Measurements from ENCODE around the gene ITPKC. TPM values are rescaled to one million over a fixed set of nuclear protein-coding genes. Genes with fewer than 3 reads are reported as not detected.
A peak's percentile ranks its signal among the peaks of the same experiment; 100 is the strongest.

Gene ITPKC
- total and polyA plus RNA-seq, 2 of the 13 experiments (the other 11 are each of a cell fraction or from before 2014, with no cell fraction given): 6.9 to 11.2 TPM

- TF ChIP-seq KIAA2018 (CRISPR knock-in tag; IDR thresholded peaks at IDR 0.05; ENCODE audit: borderline replicate concordance) (no peak), SMARCC2 (IDR thresholded peaks at IDR 0.05) (no peak), KDM3A (CRISPR knock-in tag; IDR thresholded peaks at IDR 0.05; ENCODE audit: low read depth) (0 out of 2 replicates have a peak, but pooled peaks have one; percentile 9), NFE2 (CRISPR knock-in tag; IDR thresholded peaks at IDR 0.05) (0 out of 2 replicates have a peak, but pooled peaks have one; percentile 10), ZNF350 (CRISPR knock-in tag; IDR thresholded peaks at IDR 0.05; ENCODE audit: borderline replicate concordance, low read depth) (peak; percentile 34; the same call in 1 of the 2 replicates), RBAK (CRISPR knock-in tag; IDR thresholded peaks at IDR 0.05) (no peak), SRY (CRISPR knock-in tag; IDR thresholded peaks at IDR 0.05) (no peak), ZGPAT (CRISPR knock-in tag; IDR thresholded peaks at IDR 0.05) (peak; percentile 34; the same call in 1 of the 2 replicates), ZNF446 (CRISPR knock-in tag; IDR thresholded peaks at IDR 0.05) (no peak), ZKSCAN1 (IDR thresholded peaks at IDR 0.05; ENCODE audit: low read length) (no peak), MTA1 (CRISPR knock-in tag; IDR thresholded peaks at IDR 0.05; ENCODE audit: borderline replicate concordance) (no peak), ZNF878 (CRISPR knock-in tag; IDR thresholded peaks at IDR 0.05) (no peak)
- TF ChIP-seq, protein P1, sequence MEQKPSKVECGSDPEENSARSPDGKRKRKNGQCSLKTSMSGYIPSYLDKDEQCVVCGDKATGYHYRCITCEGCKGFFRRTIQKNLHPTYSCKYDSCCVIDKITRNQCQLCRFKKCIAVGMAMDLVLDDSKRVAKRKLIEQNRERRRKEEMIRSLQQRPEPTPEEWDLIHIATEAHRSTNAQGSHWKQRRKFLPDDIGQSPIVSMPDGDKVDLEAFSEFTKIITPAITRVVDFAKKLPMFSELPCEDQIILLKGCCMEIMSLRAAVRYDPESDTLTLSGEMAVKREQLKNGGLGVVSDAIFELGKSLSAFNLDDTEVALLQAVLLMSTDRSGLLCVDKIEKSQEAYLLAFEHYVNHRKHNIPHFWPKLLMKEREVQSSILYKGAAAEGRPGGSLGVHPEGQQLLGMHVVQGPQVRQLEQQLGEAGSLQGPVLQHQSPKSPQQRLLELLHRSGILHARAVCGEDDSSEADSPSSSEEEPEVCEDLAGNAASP (CRISPR knock-in tag; IDR thresholded peaks at IDR 0.05; ENCODE audit: borderline replicate concordance): 0 out of 2 replicates have a peak, but pooled peaks have one; percentile 4
- TF ChIP-seq, protein P2, sequence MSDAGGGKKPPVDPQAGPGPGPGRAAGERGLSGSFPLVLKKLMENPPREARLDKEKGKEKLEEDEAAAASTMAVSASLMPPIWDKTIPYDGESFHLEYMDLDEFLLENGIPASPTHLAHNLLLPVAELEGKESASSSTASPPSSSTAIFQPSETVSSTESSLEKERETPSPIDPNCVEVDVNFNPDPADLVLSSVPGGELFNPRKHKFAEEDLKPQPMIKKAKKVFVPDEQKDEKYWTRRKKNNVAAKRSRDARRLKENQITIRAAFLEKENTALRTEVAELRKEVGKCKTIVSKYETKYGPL (CRISPR knock-in tag; IDR thresholded peaks at IDR 0.05): peak; percentile 69; the same call in 1 of the 2 replicates
- TF ChIP-seq, protein P3, sequence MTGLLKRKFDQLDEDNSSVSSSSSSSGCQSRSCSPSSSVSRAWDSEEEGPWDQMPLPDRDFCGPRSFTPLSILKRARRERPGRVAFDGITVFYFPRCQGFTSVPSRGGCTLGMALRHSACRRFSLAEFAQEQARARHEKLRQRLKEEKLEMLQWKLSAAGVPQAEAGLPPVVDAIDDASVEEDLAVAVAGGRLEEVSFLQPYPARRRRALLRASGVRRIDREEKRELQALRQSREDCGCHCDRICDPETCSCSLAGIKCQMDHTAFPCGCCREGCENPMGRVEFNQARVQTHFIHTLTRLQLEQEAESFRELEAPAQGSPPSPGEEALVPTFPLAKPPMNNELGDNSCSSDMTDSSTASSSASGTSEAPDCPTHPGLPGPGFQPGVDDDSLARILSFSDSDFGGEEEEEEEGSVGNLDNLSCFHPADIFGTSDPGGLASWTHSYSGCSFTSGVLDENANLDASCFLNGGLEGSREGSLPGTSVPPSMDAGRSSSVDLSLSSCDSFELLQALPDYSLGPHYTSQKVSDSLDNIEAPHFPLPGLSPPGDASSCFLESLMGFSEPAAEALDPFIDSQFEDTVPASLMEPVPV (CRISPR knock-in tag; IDR thresholded peaks at IDR 0.05): no peak
Observed at GRCh38 chr19:40750874-40751537, 34.1 kb downstream of the ITPKC start, which contains the start of gene SNRPA (continued).

All from HepG2 (cell line).